ENCODE data around the gene TEX26.

Gene TEX26

GRCh38 chr13:30985637-30986205 is 53.3 kb downstream of the TEX26 start:
- no peak overlapping the region for H3K27ac ChIP-seq (replicated peaks)
- no peak overlapping the region for H3K4me3 ChIP-seq (replicated peaks; ENCODE audit: insufficient read depth, low read length)
- TF ChIP-seq CTCF (IDR thresholded peaks at IDR 0.05; ENCODE audit: insufficient read depth, low read length) (no peak), SPI1 (IDR thresholded peaks at IDR 0.05; ENCODE audit: borderline replicate concordance, low read depth) (no peak), GABPA (IDR thresholded peaks at IDR 0.05; ENCODE audit: low read depth) (no peak), REST (IDR thresholded peaks at IDR 0.05; ENCODE audit: insufficient replicate concordance, low read depth) (no peak), POLR2AphosphoS5 (IDR thresholded peaks at IDR 0.05; ENCODE audit: low read depth) (no peak)
- no peaks in the 10 kb centered on the region for H3K27me3 ChIP-seq (ENCODE audit: insufficient read depth, poor library complexity, severe bottlenecking)
- no peak for DNase-seq (ENCODE audit: low read depth in 1 of 2, low spot score in 1 of 2)

- TF ChIP-seq CTCF (IDR thresholded peaks at IDR 0.05; ENCODE audit: insufficient read depth, low read length) (no peak), REST (IDR thresholded peaks at IDR 0.05; ENCODE audit: insufficient replicate concordance, low read depth) (no peak), POLR2AphosphoS5 (IDR thresholded peaks at IDR 0.05; ENCODE audit: low read depth) (no peak), GABPA (IDR thresholded peaks at IDR 0.05; ENCODE audit: low read depth) (no peak), SPI1 (IDR thresholded peaks at IDR 0.05; ENCODE audit: borderline replicate concordance, low read depth) (no peak)
- Histone ChIP-seq H3K27me3 (ENCODE audit: insufficient read depth, poor library complexity, severe bottlenecking) (no peaks in the 10 kb centered on the region), H3K27ac (replicated peaks) (no peak overlapping the region), H3K4me3 (replicated peaks; ENCODE audit: insufficient read depth, low read length) (no peak overlapping the region)
- no peak for DNase-seq (ENCODE audit: low read depth in 1 of 2, low spot score in 1 of 2)
These were observed 58.7 kb downstream of the TEX26 start for GRCh38 chr13:30991184-30991583.

- no peak overlapping the region for H3K27ac ChIP-seq (replicated peaks)
- no peak overlapping the region for H3K4me3 ChIP-seq (replicated peaks; ENCODE audit: insufficient read depth, low read length)
- TF ChIP-seq GABPA (IDR thresholded peaks at IDR 0.05; ENCODE audit: low read depth) (no peak), CTCF (IDR thresholded peaks at IDR 0.05; ENCODE audit: insufficient read depth, low read length) (no peak), POLR2AphosphoS5 (IDR thresholded peaks at IDR 0.05; ENCODE audit: low read depth) (no peak), SPI1 (IDR thresholded peaks at IDR 0.05; ENCODE audit: borderline replicate concordance, low read depth) (no peak), REST (IDR thresholded peaks at IDR 0.05; ENCODE audit: insufficient replicate concordance, low read depth) (no peak)
- no peak for DNase-seq (ENCODE audit: low read depth in 1 of 2, low spot score in 1 of 2)
- H3K27me3 ChIP-seq (ENCODE audit: insufficient read depth, poor library complexity, severe bottlenecking): peaks cover 5% of the 10 kb centered on the region
These were observed 59.5 kb downstream of the TEX26 start for GRCh38 chr13:30991922-30992321.

Measured in HL-60 (cell line).